HG02642 (cell line): ENCODE results near the gene SYNGR4.
A peak's percentile ranks its signal among the peaks of the same experiment; 100 is the strongest.

Experiments
- ATAC-seq: cut with Tn5 transposase; IDR thresholded peaks from one replicate; pipeline ENCODE4 v1.9.1; 2021; ENCODE audit warnings: mild to moderate bottlenecking; ENCODE audit not compliant: unreplicated experiment, poor library complexity

SYNGR4 gene

GRCh38 chr19:48395170-48395455, 30.9 kb downstream of the SYNGR4 start:
- no peak for ATAC-seq

GRCh38 chr19:48395499-48395898, 31.3 kb downstream of the SYNGR4 start:
- ATAC-seq: no peak

GRCh38 chr19:48396016-48396823, 32.1 kb downstream of the SYNGR4 start:
- ATAC-seq: no peak

GRCh38 chr19:48396824-48397176, 32.6 kb downstream of the SYNGR4 start:
- no peak for ATAC-seq

- no peak for ATAC-seq
Observed at GRCh38 chr19:48397263-48398101, 33.3 kb downstream of the SYNGR4 start.

GRCh38 chr19:48398102-48398374, 33.9 kb downstream of the SYNGR4 start:
- ATAC-seq: no peak

GRCh38 chr19:48398375-48399235, 34.4 kb downstream of the SYNGR4 start:
- ATAC-seq: peak; percentile 50

- no peak for ATAC-seq
Observed at GRCh38 chr19:48400018-48400742, 36.0 kb downstream of the SYNGR4 start.

GRCh38 chr19:48401287-48401686, 37.1 kb downstream of the SYNGR4 start:
- ATAC-seq: no peak

GRCh38 chr19:48403606-48404005, 39.4 kb downstream of the SYNGR4 start:
- peak; percentile 58 for ATAC-seq

GRCh38 chr19:48405010-48405659, 41.0 kb downstream of the SYNGR4 start:
- no peak for ATAC-seq

- ATAC-seq: no peak
Observed at GRCh38 chr19:48405850-48406249, 41.7 kb downstream of the SYNGR4 start.

GRCh38 chr19:48413879-48414587, 49.9 kb downstream of the SYNGR4 start:
- no peak for ATAC-seq

- no peak for ATAC-seq
Observed at GRCh38 chr19:48415395-48415794, 51.2 kb downstream of the SYNGR4 start.

GRCh38 chr19:48415806-48416221, 51.6 kb downstream of the SYNGR4 start:
- no peak for ATAC-seq

GRCh38 chr19:48417421-48417820, 53.3 kb downstream of the SYNGR4 start:
- no peak for ATAC-seq

- ATAC-seq: no peak
Observed at GRCh38 chr19:48418317-48419064, 54.3 kb downstream of the SYNGR4 start.

- no peak for ATAC-seq
Observed at GRCh38 chr19:48419158-48419920, 55.2 kb downstream of the SYNGR4 start.
